IMR-90 (cell line): ENCODE data around the gene KRT86. TPM values are rescaled to one million over a fixed set of nuclear protein-coding genes. Genes with fewer than 3 reads are reported as not detected.

Experiments used
- ATAC-seq: fragments of 200-7000 bp; cut with Tn5 transposase; 2 replicates; pipeline ENCODE4 v1.9.1; 2020; ENCODE audit warnings: low read depth, mild to moderate bottlenecking, moderate library complexity
- BruUV-seq: library from RNA; stranded (reverse); fragments of 400-500 nt; replicated peaks from 2 replicates; lab custom pipeline; 2021; lab: Mats Ljungman, UMichigan
- CTCF ChIA-PET: fragments of 300-600 bp; formaldehyde crosslinking; extraction: SDS; loops from one replicate; lab custom pipeline; 2021; ENCODE audit warnings: antibody characterized with exemption; lab: Yijun Ruan, JAX
- POLR2A ChIA-PET: fragments of 300-600 bp; sonication (Branson Sonifier 250); formaldehyde crosslinking; loops from one replicate; lab custom pipeline; 2022; ENCODE audit warnings: antibody characterized with exemption; ENCODE audit not compliant: unreplicated experiment; lab: Charles Lee
- DNase-seq: peaks from one replicate; pipeline ENCODE4 v3.0.0; 2013
- H2AFZ ChIP-seq: replicated peaks from 2 replicates; pipeline ENCODE3; 2013; ENCODE audit warnings: low read length, mild to moderate bottlenecking; ENCODE audit not compliant: poor library complexity
- H2AK5ac ChIP-seq: 2 replicates; pipeline ENCODE4 v1.6.1; 2013; ENCODE audit warnings: low read depth, low read length, inconsistent platforms
- H2AK9ac ChIP-seq: replicated peaks from 2 replicates; pipeline ENCODE3; 2013; ENCODE audit warnings: mild to moderate bottlenecking, low read depth, low read length, moderate library complexity; ENCODE audit not compliant: poor library complexity
- H2BK120ac ChIP-seq: 2 replicates; pipeline ENCODE4 v1.6.1; 2013; ENCODE audit warnings: low read depth, low read length, inconsistent platforms
- H2BK15ac ChIP-seq: 3 replicates; pipeline ENCODE4 v1.6.1; 2013; ENCODE audit warnings: low read depth, low read length, inconsistent platforms
- H2BK20ac ChIP-seq: 2 replicates; pipeline ENCODE4 v1.6.1; 2013; ENCODE audit warnings: low read depth, mild to moderate bottlenecking, inconsistent platforms, low read length, moderate library complexity
- H2BK5ac ChIP-seq: 2 replicates; pipeline ENCODE4 v1.6.1; 2013; ENCODE audit warnings: mild to moderate bottlenecking, low read depth, low read length, inconsistent platforms; ENCODE audit not compliant: poor library complexity, severe bottlenecking
- H3K14ac ChIP-seq: replicated peaks from 2 replicates; pipeline ENCODE4 v1.6.1; 2013; ENCODE audit warnings: low read depth, low read length, inconsistent platforms
- H3K18ac ChIP-seq: 2 replicates; pipeline ENCODE4 v1.6.1; 2013; ENCODE audit warnings: low read depth, low read length, control low read depth
- H3K23ac ChIP-seq: 2 replicates; pipeline ENCODE4 v1.6.1; 2013; ENCODE audit warnings: low read depth, low read length, inconsistent platforms
- H3K27ac ChIP-seq: 2 replicates; pipeline ENCODE4 v1.5.1; 2013; ENCODE audit warnings: mild to moderate bottlenecking, control low read depth, low read length; ENCODE audit not compliant: insufficient read depth
- H3K27me3 ChIP-seq: 2 replicates; pipeline ENCODE4 v1.6.1; 2013; ENCODE audit warnings: low read length; ENCODE audit not compliant: control insufficient read depth, insufficient read depth
- H3K36me3 ChIP-seq: 2 replicates; pipeline ENCODE4 v1.6.1; 2013; ENCODE audit warnings: low read length, mixed read lengths; ENCODE audit not compliant: control insufficient read depth, insufficient read depth
- H3K4ac ChIP-seq: 2 replicates; pipeline ENCODE4 v1.6.1; 2013; ENCODE audit warnings: low read depth, low read length, inconsistent platforms
- H3K4me1 ChIP-seq: 2 replicates; pipeline ENCODE4 v1.6.1; 2013; ENCODE audit warnings: low read length, mixed read lengths; ENCODE audit not compliant: control insufficient read depth, insufficient read depth
- H3K4me2 ChIP-seq: 2 replicates; pipeline ENCODE4 v1.6.1; 2013; ENCODE audit warnings: low read depth, mild to moderate bottlenecking, control low read depth, low read length, moderate library complexity
- H3K4me3 ChIP-seq: 2 replicates; pipeline ENCODE4 v1.5.1; 2013; ENCODE audit warnings: low read depth, mild to moderate bottlenecking, control low read depth, low read length, moderate library complexity; ENCODE audit not compliant: insufficient read depth
- H3K56ac ChIP-seq: 2 replicates; pipeline ENCODE4 v1.6.1; 2013; ENCODE audit warnings: low read length, inconsistent platforms; ENCODE audit not compliant: insufficient read depth; ENCODE audit errors: extremely low read depth
- H3K79me1 ChIP-seq, 2 experiments: 2 replicates each; pipeline ENCODE4 v1.6.1; 2013; ENCODE audit warnings: low read length in 2 of 2, inconsistent platforms in 1 of 2, low read depth in 1 of 2
- H3K9ac ChIP-seq: 2 replicates; pipeline ENCODE4 v1.6.1; 2013; ENCODE audit warnings: low read depth, low read length, control low read depth
- H3K9me1 ChIP-seq: 2 replicates; pipeline ENCODE4 v1.6.1; 2013; ENCODE audit warnings: low read length, inconsistent platforms; ENCODE audit not compliant: insufficient read depth
- H3K9me3 ChIP-seq: 2 replicates; pipeline ENCODE4 v1.6.1; 2013; ENCODE audit warnings: low read length; ENCODE audit not compliant: control insufficient read depth, insufficient read depth
- H4K20me1 ChIP-seq: 2 replicates; pipeline ENCODE4 v1.6.1; 2013; ENCODE audit warnings: low read length, inconsistent platforms; ENCODE audit not compliant: insufficient read depth
- H4K5ac ChIP-seq: 2 replicates; pipeline ENCODE4 v1.6.1; 2013; ENCODE audit warnings: mild to moderate bottlenecking, low read depth, low read length, control low read depth
- H4K8ac ChIP-seq, 2 experiments: 2 replicates each; pipeline ENCODE4 v1.6.1; 2013; ENCODE audit warnings: low read depth in 2 of 2, low read length in 2 of 2, control low read depth in 1 of 2, inconsistent platforms in 1 of 2
- H4K91ac ChIP-seq: 2 replicates; pipeline ENCODE4 v1.6.1; 2013; ENCODE audit warnings: low read depth, low read length, inconsistent platforms; ENCODE audit not compliant: insufficient read depth
- BHLHE40 ChIP-seq: fragments of 150-350 bp; IDR thresholded peaks from 2 replicates; pipeline ENCODE4 v1.6.1; 2016; ENCODE audit warnings: mild to moderate bottlenecking, low read depth, low read length
- CEBPB ChIP-seq: IDR thresholded peaks from 2 replicates; pipeline ENCODE4 v1.6.1; 2012; ENCODE audit warnings: low read depth, low read length, improper control_type of control experiment
- ELK1 ChIP-seq: fragments of 150-350 bp; IDR thresholded peaks from 2 replicates; pipeline ENCODE4 v1.6.1; 2016; ENCODE audit warnings: low read depth, mild to moderate bottlenecking, low read length, moderate library complexity, borderline replicate concordance
- FOS ChIP-seq: fragments of 150-350 bp; IDR thresholded peaks from 2 replicates; pipeline ENCODE4 v1.6.1; 2016; ENCODE audit warnings: low read depth, low read length
- MAZ ChIP-seq: IDR thresholded peaks from 2 replicates; pipeline ENCODE4 v1.6.1; 2012; ENCODE audit warnings: low read depth, mild to moderate bottlenecking, low read length, improper control_type of control experiment, moderate library complexity, borderline replicate concordance
- MXI1 ChIP-seq: IDR thresholded peaks from 2 replicates; pipeline ENCODE4 v1.6.1; 2012; ENCODE audit warnings: low read depth, mild to moderate bottlenecking, low read length, moderate library complexity, borderline replicate concordance
- RAD21 ChIP-seq: IDR thresholded peaks from 2 replicates; pipeline ENCODE4 v1.6.1; 2012; ENCODE audit warnings: low read length, improper control_type of control experiment
- RCOR1 ChIP-seq: IDR thresholded peaks from 2 replicates; pipeline ENCODE4 v1.6.1; 2012; ENCODE audit warnings: mild to moderate bottlenecking, low read length, improper control_type of control experiment; ENCODE audit not compliant: insufficient replicate concordance
- RFX5 ChIP-seq: IDR thresholded peaks from 2 replicates; pipeline ENCODE4 v1.8.0; 2012; ENCODE audit warnings: low read depth, mild to moderate bottlenecking, low read length, moderate library complexity
- SMC3 ChIP-seq: fragments of 150-350 bp; IDR thresholded peaks from 2 replicates; pipeline ENCODE4 v1.6.1; 2016; ENCODE audit warnings: low read depth, mild to moderate bottlenecking, antibody characterized with exemption, low read length, moderate library complexity
- WGBS, 2 experiments: methylation state at CpG; one replicate each; pipeline versions ENCODE4 v1.1.5 to v1.1.7; 2013; ENCODE audit warnings: missing lambda C conversion rate in 2 of 2; ENCODE audit not compliant: insufficient read length in 1 of 2; ENCODE audit errors: extremely low coverage in 2 of 2; 5-methylcytosine and 5-hydroxymethylcytosine counted together
- dilution Hi-C: fragments of 300-500 bp; cut with HindIII; formaldehyde crosslinking; loops from one replicate; pipeline ENCODE4 v1.14.3; 2018; ENCODE audit warnings: low sequenced_read_pairs; ENCODE audit not compliant: unreplicated experiment
- in situ Hi-C: fragments of 300-500 bp; cut with MboI; formaldehyde crosslinking; loops from 3 replicates; pipeline ENCODE4 v1.14.3; 2019; ENCODE audit warnings: low sequenced_read_pairs, inconsistent platforms, mixed read lengths
- intact Hi-C: fragments of 100-400 bp; cut with micrococcal nuclease; formaldehyde crosslinking; loops from 2 replicates; pipeline ENCODE4 v1.10.0; 2022
- polyA plus RNA-seq, 3 experiments: library from polyadenylated mRNA; depleted of rRNA; stranded (reverse); fragments of >200 nt; gene quantifications; 2 replicates each; pipeline ENCODE4 v1.2.3, GENCODE V29; 2012; ENCODE audit warnings: low replicate concordance in 1 of 3
- total RNA-seq: library from RNA; depleted of rRNA; stranded (reverse); fragments of >200 nt; gene quantifications from 2 replicates; pipeline ENCODE4 v1.2.3, GENCODE V29; 2012

Gene KRT86
- total and polyA plus RNA-seq, 2 of the 4 experiments (the other 2 are of a cell fraction): not detected

DNA sequence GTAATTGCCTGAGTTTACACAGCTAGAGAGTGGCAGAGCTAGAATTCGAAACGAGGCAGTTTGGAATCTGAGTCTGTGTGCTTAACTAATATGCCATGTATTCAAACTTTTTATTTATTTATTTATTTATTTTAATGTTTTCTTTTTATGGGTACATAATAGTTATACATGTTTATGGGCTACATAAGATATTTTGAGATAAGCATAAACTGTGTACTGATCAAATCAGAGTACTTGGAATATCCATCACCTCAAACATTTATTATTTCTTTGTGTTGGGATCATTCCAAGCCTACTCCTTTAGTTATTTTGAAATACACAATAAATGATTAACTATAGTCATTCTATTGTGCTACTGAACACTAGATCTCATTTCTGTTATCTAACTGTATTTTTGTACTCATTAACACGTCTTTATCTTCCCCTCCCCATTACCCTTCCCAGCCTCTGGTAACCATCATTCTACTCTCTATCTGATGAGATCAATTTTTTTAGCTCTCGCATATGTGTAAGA, 24.3 kb downstream of the KRT86 start:
- in situ Hi-C loops: no loop called here
- no CpG with 5 or more reads among the region's 4 CpGs for WGBS, 2 experiments

More for the DNA sequence above, 24.3 kb downstream of the KRT86 start:
- Histone ChIP-seq H3K56ac (no peak overlapping the region), H3K27ac (no peak overlapping the region), H4K20me1 (no peaks in the 10 kb centered on the region), H3K27me3 (peaks cover 37% of the 10 kb centered on the region), H2AK5ac (no peak overlapping the region), H2BK20ac (no peak overlapping the region), H3K9me3 (0 out of 2 replicates have a peak, but pooled peaks cover 2% of the 10 kb centered on the region), H3K4ac (no peak overlapping the region), H3K14ac (no peak overlapping the region), H3K9ac (no peak overlapping the region), H3K4me2 (no peak overlapping the region), H3K79me1 (no peaks in the 10 kb centered on the region), H2AK9ac (no peak overlapping the region), H4K5ac (no peak overlapping the region), H3K18ac (no peak overlapping the region), H2BK15ac (no peak overlapping the region), H3K23ac (no peak overlapping the region), H3K9me1 (peaks cover 3% of the 10 kb centered on the region; the same call in 1 of the 2 replicates), H4K91ac (no peak overlapping the region), H3K4me3 (no peak overlapping the region), H2BK120ac (no peak overlapping the region), H3K36me3 (no peaks in the 10 kb centered on the region), H2AFZ (no peak overlapping the region), H2BK5ac (no peak overlapping the region), H4K8ac (no peak overlapping the region), H3K4me1 (no peaks in the 10 kb centered on the region)
- DNase-seq (no peak), ATAC-seq (no peak)
- dilution Hi-C loops: no loop called here
- BruUV-seq: no TSS peak
- POLR2A ChIA-PET: no interaction called here
- CTCF ChIA-PET: no interaction called here
- no peak for TF ChIP-seq ELK1
- TF ChIP-seq RAD21: no peak
- TF ChIP-seq BHLHE40: no peak
- no peak for TF ChIP-seq RCOR1
- TF ChIP-seq RFX5: no peak
- no peak for TF ChIP-seq FOS
- TF ChIP-seq MXI1: no peak
- TF ChIP-seq CEBPB: no peak
- TF ChIP-seq SMC3: no peak
- TF ChIP-seq MAZ: no peak
- intact Hi-C loops: no loop called here
